Central memory CD4-positive, alpha-beta T cell (primary cell): Measurements from ENCODE around the gene ETHE1.

Source experiments
- DNase-seq: peaks from one replicate; pipeline ENCODE4 v3.0.0; 2022

ETHE1 gene

GRCh38 chr19:43488179-43488578, 38.8 kb downstream of the ETHE1 start:
- no peak for DNase-seq

DNA sequence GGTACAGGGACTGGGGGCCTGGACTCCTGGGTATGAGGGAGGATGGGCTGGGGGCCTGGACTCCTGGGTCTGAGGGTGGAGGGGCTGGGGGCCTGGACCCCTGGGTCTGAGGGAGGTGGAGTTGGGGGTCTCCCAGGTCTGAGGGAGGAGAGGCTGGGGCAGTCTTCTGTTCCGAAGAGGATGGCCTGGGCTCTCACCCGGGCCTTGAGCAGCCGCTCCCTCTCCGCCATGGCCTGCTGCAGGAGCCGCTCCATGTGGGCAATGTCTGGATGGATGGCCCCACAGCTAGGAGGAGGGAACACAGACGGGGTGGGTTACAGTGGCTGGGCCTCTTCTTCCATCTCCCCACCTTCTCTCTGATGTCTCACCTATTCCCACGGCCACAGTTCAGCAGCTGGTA, 40.6 kb downstream of the ETHE1 start:
- DNase-seq: no peak

- no peak for DNase-seq
These were observed 41.0 kb downstream of the ETHE1 start for GRCh38 chr19:43485951-43486350.

DNA sequence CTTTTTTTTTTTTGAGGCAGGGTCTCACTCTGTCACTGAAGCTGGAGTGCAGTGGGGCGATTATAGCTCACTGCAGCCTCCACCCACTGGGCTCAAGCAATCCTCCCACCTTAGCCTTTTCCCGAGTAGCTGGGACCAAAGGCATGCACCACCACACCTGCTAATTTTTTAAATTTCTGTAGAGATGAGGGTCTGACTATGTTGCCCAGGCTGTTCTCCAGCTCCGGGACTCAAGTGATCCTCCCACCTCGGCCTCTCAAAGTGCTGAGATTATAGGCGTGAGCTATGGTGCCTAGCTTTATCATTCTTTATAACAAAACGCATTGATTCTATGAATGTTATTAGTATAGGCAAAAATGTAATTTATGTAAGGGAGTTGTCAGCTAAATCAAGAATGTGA, 43.7 kb downstream of the ETHE1 start:
- no peak for DNase-seq

GRCh38 chr19:43482193-43482592, 44.8 kb downstream of the ETHE1 start:
- DNase-seq: no peak

DNA sequence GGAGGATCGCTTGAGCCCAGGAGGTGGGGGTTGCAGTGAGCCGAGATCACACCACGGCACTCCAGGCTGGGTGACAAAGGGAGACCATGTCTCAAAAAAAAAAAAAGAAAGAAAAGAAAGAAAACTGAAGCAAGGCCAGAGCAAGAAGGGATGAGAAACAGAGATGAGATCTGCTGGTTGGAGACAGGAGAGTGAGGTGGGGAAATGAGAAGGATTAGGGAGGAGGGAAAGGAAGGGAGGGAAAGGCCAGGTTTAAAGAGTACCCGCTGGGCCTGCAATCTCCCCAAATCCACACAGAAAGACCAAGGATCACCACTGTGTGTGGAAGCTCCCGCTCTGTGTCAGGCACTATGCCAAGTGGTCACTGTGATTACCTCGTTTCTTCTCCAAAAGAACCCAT, 45.3 kb downstream of the ETHE1 start:
- DNase-seq: no peak

DNA sequence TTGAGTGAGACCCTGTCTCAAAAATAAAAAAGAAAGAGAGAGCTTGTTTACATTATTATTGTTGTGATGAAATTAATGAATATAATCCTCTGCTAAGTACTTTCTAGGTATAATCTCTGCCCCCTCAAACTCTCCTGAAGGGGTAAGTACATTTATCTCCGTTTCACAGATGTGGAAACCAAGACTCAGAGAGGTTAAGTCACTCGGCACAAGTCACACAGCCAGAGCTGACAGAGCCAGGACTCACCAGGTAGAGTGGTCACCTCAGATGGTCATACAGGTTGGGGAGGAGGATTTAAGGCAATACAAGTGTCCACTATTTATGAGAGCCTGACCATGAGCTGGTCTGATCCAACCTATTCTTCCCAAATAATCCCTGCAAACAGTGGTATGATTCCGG, 46.4 kb downstream of the ETHE1 start:
- no peak for DNase-seq

DNA sequence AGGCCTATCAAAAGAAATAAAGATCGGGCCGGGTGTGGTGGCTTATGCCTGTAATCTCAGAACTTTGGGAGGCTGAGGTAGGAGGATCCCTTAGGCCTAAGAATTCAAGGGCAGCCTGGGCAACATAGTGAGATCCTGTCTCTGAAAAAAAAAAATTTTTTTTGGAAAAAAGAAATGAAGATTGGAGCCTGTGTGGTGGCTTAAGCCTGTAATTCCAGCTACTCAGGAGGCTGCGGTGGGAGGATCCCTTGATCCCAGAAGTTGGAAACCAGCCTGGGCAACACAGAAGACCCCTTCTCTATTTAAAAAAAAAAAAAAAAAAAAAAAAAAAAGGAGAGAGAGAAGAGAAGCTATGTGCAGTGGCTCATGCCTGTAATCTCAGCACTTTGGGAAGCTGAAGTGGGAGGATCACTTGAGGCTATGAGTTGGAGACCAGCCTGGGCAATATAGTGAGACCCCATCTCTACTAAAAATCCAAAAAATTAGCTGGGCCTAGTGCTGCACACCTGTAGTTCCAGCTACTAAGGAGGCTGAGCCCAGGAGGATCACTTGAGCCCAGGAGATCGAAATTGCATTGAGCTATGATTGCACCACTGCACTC, 46.9 kb downstream of the ETHE1 start:
- DNase-seq: no peak

- DNase-seq: no peak
These were observed 47.8 kb downstream of the ETHE1 start for GRCh38 chr19:43479226-43479625.

- DNase-seq: no peak
These were observed 48.7 kb downstream of the ETHE1 start for GRCh38 chr19:43478323-43478722.

DNA sequence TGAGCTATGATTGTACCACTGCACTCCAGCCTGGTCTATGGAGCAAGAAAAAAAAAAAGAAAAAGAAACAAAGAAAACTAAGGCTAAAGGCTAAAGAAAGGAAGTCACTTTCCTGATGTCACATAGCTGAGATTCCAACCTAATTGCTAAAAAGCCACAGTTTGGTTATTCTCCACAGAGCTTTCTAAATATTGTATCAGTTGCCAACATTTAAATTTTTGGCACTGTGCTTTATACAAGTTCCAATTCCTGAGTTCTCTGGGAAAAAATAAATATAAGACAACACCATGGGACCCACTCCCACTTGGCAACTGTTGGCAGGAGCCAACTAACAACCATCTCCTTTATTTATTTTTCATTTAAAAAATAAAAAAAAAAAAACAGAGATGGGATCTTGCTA, 50.4 kb downstream of the ETHE1 start:
- no peak for DNase-seq

- DNase-seq: peak; percentile 94
These were observed 51.9 kb downstream of the ETHE1 start for GRCh38 chr19:43474986-43475705.

GRCh38 chr19:43474487-43474886, 52.5 kb downstream of the ETHE1 start:
- no peak for DNase-seq

GRCh38 chr19:43471091-43471490, 55.9 kb downstream of the ETHE1 start:
- DNase-seq: no peak

- DNase-seq: peak; percentile 68
These were observed 56.7 kb downstream of the ETHE1 start for GRCh38 chr19:43470288-43470687.

DNA sequence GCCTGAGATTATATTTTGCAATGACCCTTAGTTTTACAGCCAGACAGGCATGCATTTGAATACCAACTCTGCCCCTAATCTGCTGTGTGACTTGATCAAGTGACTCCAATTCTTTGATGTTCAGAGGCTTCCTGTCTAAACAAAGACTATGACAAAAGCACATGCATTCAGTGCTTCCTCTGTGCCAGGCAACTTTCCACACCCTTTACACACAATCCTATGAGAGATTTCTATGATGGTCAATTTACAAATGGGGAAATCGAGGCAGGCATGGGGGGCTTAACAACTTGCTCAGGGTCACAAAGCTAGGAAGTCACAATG, 57.9 kb downstream of the ETHE1 start:
- peak; percentile 67 for DNase-seq

DNA sequence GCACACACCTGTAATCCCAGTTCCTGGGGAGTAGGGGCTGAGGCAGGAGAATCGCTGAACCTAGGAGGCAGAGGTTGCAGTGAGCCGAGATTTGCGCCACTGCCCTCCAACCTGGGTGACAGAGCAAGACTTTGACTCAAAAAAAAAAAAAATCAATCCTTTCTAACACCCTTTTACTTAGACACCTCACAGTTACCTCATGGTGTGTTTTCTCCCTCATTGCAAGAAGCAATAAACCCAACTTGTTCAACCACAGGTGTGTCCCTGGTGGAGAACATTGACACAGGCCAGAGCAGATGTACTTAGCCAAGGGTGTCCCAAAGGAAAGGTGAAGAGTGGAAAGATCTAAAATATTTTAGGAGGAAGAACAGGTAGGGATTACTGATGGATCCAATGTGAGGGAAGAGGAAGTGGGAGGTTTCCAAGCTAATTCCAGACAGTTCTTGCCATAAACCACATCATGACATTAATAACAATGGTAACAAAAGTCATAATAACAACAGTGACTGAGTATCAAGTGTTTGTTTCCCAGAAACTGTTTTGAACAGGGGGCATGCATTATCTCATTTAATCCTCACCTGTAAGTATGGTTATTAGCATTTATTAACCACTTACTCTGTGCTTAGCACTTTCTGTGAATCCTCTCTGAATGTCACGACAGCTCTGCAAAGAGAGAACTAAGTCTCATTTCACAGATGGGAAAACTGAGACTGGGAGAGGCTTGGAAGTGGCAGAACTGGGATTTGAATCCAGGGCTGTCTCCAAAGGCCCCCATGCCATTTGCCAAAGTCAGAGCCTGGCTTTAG, 58.4 kb downstream of the ETHE1 start:
- peak; percentile 27 for DNase-seq

DNA sequence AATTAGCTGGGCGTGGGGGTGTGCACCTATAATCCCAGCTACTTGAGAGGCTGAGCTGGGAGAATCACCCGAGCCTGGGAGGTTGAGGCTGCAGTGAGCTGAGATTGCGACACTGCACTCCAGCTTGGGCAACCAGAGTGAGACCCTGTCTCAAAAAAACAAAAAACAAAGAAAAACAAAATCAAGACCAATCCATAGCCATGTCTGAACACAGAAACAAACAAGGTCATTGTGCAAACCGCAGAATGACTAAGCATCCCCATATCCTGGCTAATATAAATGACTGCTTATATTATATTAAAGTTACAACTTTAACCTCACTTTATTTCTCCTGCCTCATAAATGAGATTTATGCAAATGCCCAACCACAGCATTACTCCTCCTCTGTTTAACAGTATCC, 59.3 kb downstream of the ETHE1 start:
- DNase-seq: no peak

DNA sequence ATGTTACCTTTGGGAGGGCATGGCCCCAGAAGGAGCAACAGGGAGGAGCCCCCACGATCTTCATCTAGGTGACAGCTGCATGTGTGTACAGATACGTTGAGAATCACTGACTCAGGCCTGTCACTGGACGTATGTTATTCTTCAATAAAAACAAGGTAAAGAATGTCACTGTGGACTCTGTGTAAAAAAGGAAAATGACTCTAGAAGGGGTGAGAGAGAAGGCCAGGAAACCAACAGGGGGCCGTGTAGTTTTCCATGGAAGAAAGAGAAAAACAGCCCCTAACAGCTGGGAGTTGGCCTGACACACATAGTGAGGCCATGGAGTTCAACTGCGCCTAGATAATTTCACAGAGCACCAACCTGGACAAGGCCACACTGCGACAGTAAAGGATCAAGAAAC, 59.7 kb downstream of the ETHE1 start:
- no peak for DNase-seq

GRCh38 chr19:43466793-43467192, 60.2 kb downstream of the ETHE1 start:
- no peak for DNase-seq

GRCh38 chr19:43465468-43466120, 61.4 kb downstream of the ETHE1 start, which contains the start of gene LYPD3:
Gene LYPD3, minus strand, starts transcription at chr19:43465608. Its CDS starts 37 bp downstream, at chr19:43465571.
- no peak for DNase-seq

DNA sequence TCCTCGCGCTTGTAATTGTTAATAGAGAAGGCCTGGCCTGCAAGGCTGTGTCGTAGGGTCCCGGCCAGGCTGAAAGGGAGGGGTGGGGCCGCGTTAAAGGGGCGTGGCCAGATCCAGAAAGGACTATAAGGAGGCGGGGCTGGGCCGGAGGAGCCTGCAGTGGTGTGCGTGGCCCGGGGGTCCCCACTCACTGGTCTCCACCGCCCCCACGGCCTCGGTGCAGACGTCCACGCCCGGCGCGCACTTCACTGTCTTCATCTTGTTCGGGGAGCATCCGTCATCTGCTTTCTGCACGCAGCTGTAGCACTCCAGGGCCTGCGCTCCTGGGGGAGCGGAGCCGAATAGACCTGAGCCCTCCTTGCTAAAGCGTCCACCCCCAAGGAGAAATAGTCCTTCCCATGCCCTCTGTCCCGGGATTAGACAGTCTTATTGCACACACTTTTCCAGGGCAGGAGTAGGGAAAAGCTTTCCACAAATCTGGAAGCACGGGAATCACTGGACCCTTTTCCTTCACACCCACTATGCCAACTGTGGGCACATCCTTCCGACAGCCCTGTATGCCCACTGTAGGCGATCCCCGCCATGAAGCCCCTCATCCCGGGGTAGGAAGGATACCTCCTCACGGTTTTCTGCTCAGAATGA, 62.7 kb downstream of the ETHE1 start:
- no peak for DNase-seq
